ENCODE measurements around the gene DNAJC3.

The DNAJC3 gene, protein sequence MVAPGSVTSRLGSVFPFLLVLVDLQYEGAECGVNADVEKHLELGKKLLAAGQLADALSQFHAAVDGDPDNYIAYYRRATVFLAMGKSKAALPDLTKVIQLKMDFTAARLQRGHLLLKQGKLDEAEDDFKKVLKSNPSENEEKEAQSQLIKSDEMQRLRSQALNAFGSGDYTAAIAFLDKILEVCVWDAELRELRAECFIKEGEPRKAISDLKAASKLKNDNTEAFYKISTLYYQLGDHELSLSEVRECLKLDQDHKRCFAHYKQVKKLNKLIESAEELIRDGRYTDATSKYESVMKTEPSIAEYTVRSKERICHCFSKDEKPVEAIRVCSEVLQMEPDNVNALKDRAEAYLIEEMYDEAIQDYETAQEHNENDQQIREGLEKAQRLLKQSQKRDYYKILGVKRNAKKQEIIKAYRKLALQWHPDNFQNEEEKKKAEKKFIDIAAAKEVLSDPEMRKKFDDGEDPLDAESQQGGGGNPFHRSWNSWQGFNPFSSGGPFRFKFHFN

DNA sequence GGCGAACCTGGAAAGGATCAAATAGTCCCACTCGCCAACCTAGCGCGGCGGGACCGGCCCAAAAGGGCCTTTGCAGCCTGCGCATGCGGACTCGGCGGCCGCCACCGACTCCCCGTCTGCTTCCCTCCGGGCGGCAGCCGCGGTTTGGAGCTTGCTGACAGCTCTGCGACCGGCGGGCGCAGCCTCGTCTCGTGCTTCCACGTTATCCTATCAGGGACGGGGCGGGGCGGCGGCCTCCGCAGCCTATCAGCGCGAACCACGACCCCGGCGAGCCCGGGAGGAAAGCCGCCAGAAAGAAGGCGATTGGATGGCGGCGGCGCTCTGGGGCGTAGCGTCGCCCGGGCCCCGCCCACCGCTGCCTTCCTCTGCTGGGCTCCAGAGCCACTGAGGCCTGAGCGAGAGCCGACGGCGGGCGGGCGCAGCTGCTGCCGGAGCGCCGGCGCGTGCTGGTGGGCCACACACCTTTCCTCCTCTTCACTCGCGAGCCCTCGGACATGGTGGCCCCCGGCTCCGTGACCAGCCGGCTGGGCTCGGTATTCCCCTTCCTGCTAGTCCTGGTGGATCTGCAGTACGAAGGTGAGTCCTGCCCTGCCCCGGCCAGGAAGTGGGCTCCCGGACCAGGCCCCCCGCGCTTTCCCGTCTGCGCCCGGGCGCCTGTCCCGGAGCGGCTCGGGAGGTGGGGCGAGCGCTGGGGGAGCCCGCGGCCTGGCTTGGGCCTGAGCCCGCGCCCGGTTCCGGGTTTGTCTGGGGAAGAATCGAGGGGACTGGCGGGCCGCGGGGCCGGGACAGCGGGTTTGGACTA, at the start of gene DNAJC3:
DNAJC3 (plus strand) TSS at position 378 of the 802 bp plus-strand sequence; CDS start at position 495, 117 bp downstream.
- no peak for TF ChIP-seq JUND (IDR thresholded peaks at IDR 0.05; ENCODE audit: low read depth)
- in situ Hi-C loops (cut with HindIII; ENCODE audit: low pct_unique_long_range_greater_than_20kb, low sequenced_read_pairs) = no loop called here

DNA sequence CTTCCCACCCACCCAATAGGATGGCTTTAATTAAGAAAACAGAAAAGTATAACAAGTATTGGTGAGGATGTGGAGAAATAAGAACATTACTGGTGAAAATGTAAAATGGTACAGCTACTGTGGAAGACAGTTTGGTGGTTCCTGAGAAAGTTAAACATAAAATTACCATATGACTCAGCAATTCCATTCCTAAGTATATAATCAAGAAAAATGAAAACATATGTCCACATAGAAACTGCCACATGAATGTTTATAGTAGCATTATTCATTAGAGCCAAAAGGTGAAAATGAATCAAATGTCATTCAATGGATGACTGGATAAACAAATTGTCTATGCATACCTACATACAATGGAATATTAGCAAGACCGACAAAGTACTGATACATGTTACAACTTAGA, 49.3 kb upstream of the DNAJC3 start:
- no peak for TF ChIP-seq JUND (IDR thresholded peaks at IDR 0.05; ENCODE audit: low read depth)
- in situ Hi-C loops (cut with HindIII; ENCODE audit: low pct_unique_long_range_greater_than_20kb, low sequenced_read_pairs) = no loop called here
- no peak for DNase-seq (ENCODE audit: low read depth in 1 of 2, low spot score in 1 of 2)

More for the DNA sequence above, at the start of gene DNAJC3:
- DNase-seq (ENCODE audit: low read depth in 1 of 2, low spot score in 1 of 2) = peak; percentile 94 to 97

DNA sequence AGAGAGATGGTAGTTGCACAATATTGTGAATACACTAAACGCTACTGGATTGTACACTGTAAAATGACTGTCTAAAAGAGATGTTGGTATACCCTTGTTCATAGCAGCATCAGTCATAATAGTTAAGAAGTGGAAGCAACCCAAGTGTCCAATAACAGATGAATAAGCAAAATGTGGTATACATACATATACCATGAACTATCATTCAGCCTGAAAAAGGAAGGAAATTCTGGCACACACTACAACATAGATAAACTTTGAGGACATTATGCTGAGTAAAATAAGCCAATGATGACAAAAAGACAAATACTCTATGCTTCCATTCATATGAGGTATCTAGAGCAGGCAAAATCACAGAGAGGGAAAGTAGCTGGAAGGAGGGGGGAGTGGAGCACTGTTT, 48.5 kb upstream of the DNAJC3 start:
- DNase-seq (ENCODE audit: low read depth in 1 of 2, low spot score in 1 of 2) = no peak
- no peak for TF ChIP-seq JUND (IDR thresholded peaks at IDR 0.05; ENCODE audit: low read depth)

DNA sequence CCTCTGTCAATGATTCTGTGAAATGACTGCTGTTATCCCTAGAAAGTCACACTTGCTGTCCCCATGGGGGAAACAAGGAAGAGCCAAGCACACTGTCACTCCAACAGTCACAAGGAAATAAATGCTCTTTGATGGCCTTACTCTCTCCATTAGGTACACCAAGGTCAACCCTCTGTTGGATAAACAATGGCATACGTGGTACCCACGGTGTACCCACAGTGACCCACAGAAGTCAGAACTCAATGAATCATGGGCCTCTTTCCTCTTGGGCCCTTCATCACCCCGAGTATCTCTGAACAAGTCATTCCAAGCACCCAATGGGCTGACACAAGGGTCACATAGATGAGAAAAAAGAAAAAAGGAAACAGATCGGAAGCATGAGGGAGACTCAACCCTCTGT, 47.9 kb upstream of the DNAJC3 start:
- no peak for TF ChIP-seq JUND (IDR thresholded peaks at IDR 0.05; ENCODE audit: low read depth)
- in situ Hi-C loops (cut with HindIII; ENCODE audit: low pct_unique_long_range_greater_than_20kb, low sequenced_read_pairs) = no loop called here
- DNase-seq (ENCODE audit: low read depth in 1 of 2, low spot score in 1 of 2) = no peak

More for the DNA sequence above, 48.5 kb upstream of the DNAJC3 start:
- in situ Hi-C loops (cut with HindIII; ENCODE audit: low pct_unique_long_range_greater_than_20kb, low sequenced_read_pairs) = no loop called here

DNA sequence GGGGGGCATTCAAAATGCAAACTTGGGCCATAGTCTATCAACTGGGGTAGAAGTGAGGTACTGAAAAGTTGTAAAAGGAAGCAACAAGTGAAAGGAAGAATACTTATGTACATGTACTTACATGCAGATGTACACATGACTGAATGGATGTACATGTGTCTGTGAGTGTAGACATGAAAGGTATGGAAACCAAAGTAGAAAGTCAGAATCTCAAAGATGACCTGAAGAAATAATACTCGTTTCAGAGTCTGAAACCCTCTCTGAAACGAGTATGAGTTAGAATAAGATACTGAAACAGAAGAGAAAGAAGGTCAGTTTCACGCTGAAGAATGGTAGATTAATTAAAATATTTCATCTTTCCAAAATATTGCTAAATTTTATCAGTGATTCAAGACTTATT, 46.3 kb upstream of the DNAJC3 start:
- in situ Hi-C loops (cut with HindIII; ENCODE audit: low pct_unique_long_range_greater_than_20kb, low sequenced_read_pairs) = no loop called here
- TF ChIP-seq JUND (IDR thresholded peaks at IDR 0.05; ENCODE audit: low read depth) = no peak

DNA sequence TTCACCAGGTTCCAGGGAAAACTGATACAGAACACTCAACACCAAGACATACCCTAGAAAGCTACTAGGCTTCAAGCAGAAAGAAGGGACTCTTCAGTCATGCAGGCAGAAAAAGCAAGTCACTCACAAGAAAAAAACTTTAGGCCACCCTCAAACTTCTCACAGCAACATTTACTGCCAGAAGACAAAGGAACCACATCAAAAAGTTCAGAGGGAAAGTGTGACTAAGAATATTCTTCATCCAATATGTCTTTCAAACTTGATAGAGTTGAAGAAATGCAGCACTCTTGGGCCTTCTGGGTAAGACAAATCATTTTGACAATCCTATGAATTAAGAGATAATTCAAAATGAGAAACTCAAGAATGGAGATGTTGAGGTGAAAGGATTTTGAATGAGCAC, 40.1 kb upstream of the DNAJC3 start:
- DNase-seq (ENCODE audit: low read depth in 1 of 2, low spot score in 1 of 2) = no peak
- no peak for TF ChIP-seq JUND (IDR thresholded peaks at IDR 0.05; ENCODE audit: low read depth)
- in situ Hi-C loops (cut with HindIII; ENCODE audit: low pct_unique_long_range_greater_than_20kb, low sequenced_read_pairs) = no loop called here

More for the DNA sequence above, 46.3 kb upstream of the DNAJC3 start:
- no peak for DNase-seq (ENCODE audit: low read depth in 1 of 2, low spot score in 1 of 2)

DNA sequence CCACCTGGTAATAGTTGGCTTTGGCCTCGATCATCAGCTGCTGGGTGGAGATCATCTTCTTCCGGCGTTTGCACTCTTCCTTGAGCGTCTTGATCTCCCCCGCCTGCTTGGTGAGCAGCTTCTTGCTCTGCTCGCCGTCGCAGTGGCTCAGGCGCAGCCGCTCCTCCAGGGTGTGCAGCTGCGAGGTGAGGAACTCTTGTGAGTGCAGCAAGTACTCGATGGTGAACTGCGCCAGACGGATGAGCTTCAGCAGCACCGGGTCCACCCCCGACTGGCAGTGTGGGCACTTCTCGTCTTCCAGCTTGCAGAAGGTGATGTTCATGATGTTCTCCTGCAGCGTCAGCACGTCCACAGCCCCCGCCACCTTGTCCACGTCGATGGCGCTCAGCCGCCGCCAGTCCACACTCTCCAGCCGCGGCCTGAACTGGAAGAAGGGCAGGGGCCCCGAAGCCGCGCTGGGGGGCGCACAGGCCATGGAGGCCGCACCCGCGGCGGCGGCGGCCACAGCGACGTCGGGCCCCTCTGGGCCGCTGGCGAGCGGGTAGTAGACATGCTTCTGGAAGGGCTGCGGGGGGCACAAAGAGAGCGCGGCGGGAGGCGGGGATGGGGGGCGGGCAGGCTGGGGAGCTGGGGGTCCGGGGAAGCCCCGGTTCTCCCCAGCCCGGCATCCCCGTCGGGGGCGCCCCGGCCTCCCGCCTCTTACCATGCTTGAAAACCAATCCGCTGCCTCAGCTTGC, 35.5 kb upstream of the DNAJC3 start:
- no peak for TF ChIP-seq JUND (IDR thresholded peaks at IDR 0.05; ENCODE audit: low read depth)
- in situ Hi-C loops (cut with HindIII; ENCODE audit: low pct_unique_long_range_greater_than_20kb, low sequenced_read_pairs) = no loop called here
- no peak for DNase-seq (ENCODE audit: low read depth in 1 of 2, low spot score in 1 of 2)

DNA sequence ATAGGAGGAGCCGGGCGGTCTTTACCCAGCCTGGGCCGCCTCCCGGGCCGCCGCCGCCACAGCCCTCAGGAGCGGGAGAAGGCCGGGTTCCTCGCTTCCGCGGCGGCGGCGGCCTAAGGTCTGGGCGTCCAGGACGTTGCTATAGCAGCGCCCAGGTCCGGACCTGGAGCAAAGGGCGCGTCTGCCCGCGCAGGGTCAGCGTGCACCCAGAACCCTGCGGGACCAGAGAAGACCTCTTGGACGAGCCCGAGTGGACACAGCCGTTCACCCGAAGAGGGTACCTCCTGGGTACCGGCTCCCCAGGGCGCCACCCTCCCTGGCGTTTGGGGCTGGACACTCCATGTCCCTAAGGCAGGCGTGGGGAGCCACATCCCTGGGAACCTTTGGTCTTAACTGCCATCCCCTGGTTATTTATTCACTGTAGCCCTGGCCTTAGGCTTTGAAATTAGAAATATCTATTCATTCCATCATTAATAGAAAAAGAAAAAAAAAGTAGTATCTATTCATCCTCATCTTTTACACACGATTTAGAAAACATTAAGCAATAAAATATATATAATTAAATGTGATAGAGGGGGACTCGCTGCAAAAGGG, 34.8 kb upstream of the DNAJC3 start:
- in situ Hi-C loops (cut with HindIII; ENCODE audit: low pct_unique_long_range_greater_than_20kb, low sequenced_read_pairs) = no loop called here
- no peak for TF ChIP-seq JUND (IDR thresholded peaks at IDR 0.05; ENCODE audit: low read depth)
- DNase-seq (ENCODE audit: low read depth in 1 of 2, low spot score in 1 of 2) = no peak

DNA sequence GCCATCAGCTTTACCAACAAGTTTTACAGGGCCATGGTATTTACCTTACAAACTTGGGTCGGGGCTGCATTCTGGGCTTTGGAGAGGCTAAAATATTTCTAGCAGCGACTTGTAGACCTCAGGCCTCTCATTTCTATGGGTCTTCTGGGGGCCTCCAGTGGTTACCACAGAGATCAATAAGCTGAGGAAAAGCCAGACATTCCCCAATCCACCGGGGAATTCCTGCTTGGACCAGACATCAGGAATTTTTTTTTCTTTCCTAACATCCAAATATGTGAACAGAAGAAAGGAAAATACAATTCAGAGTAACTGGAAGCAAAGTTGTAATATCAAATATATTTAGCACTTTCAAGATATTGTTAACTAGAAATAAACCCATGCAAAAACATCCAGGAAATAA, 33.9 kb upstream of the DNAJC3 start:
- no peak for TF ChIP-seq JUND (IDR thresholded peaks at IDR 0.05; ENCODE audit: low read depth)
- no peak for DNase-seq (ENCODE audit: low read depth in 1 of 2, low spot score in 1 of 2)
- in situ Hi-C loops (cut with HindIII; ENCODE audit: low pct_unique_long_range_greater_than_20kb, low sequenced_read_pairs) = no loop called here

DNA sequence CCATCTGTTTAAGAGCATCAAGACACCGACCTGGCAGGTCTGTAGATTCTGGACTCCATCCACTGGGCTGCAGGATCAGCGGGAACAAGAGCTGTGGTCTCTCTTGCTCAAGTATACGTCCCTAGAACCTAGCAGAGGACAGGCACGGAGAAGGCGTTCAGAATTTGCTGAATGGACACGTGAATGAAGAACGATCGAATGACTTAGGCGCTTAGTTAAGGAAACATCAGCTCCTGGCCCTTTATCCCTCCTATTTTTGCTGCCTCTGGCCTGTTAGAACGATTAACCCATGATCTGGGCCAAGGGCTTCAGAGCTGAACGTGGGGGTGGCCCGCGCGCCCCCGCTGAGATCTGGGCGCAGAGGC, 33.4 kb upstream of the DNAJC3 start:
- TF ChIP-seq JUND (IDR thresholded peaks at IDR 0.05; ENCODE audit: low read depth) = no peak
- no peak for DNase-seq (ENCODE audit: low read depth in 1 of 2, low spot score in 1 of 2)
- in situ Hi-C loops (cut with HindIII; ENCODE audit: low pct_unique_long_range_greater_than_20kb, low sequenced_read_pairs) = no loop called here

DNA sequence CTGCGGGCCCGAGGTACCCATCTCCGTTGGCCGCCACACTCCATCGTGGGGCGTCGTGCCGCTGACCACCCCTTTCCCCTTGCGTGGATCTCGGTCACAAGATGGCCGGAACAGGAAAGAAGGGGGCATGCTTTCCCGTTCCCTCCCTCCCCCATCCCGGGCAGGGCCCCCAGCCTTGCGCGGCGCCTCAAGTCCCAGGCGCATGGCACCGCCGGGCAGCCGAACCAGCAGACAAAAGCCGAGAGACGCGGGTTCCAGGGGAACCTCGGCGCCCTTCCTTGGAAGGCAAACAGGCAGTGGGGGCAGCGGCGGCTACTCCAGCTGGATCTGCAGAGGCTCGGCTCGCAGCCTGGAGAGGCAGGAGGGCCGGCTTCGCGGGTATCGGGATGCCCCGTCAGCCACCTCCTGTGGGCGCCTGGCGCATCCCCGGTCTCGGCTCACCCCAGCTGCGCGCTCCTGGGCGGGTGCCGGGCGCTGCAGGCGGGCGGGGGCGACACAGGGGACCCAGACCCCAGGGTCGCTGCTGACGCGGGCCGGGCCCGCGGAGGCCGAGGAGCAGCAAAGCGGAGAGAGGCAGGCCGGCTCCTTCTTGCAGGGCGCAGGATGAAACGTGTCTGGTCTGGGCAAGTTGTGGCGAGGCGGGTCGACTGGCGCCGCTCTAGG, 32.9 kb upstream of the DNAJC3 start:
- in situ Hi-C loops (cut with HindIII; ENCODE audit: low pct_unique_long_range_greater_than_20kb, low sequenced_read_pairs) = no loop called here

More for the DNA sequence above, 32.9 kb upstream of the DNAJC3 start:
- DNase-seq (ENCODE audit: low read depth in 1 of 2, low spot score in 1 of 2) = no peak
- TF ChIP-seq JUND (IDR thresholded peaks at IDR 0.05; ENCODE audit: low read depth) = no peak

All from T47D (cell line).